Measurements from ENCODE around the gene KATNAL1. TPM values are rescaled to one million over a fixed set of nuclear protein-coding genes. Genes with fewer than 3 reads are reported as not detected.
A peak's percentile ranks its signal among the peaks of the same experiment; 100 is the strongest.

Gene KATNAL1
- total RNA-seq, 4 donors from 2014 or later = 4.4 to 9.8 (median 6.7) TPM

GRCh38 chr13:30321256-30321655 lies 13.9 kb upstream of the KATNAL1 start:
- Histone ChIP-seq H3K4me3 (no peak overlapping the region), H3K27me3 (no peaks in the 10 kb centered on the region), H3K36me3 (no peaks in the 10 kb centered on the region), H3K9me3 (no peaks in the 10 kb centered on the region), H3K27ac (no peak overlapping the region), H3K4me1 (peaks cover 0 to 2% (median 0%) of the 10 kb centered on the region in 4 donors)
- WGBS, 2 donors (ENCODE audit: low coverage in 1 of 2) = 97 to 99% methylated on average over 3 of the region's 3 CpGs
- in situ Hi-C loops (cut with MboI; ENCODE audit: low pct_ligation_motif_present in 1 of 4, low pct_unique_long_range_greater_than_20kb in 1 of 4, low sequenced_read_pairs in 3 of 4) (loop anchor here in 1 of 4 donors (25.0 kb wide), 1 partner anchor 184 kb away; no protein-coding TSS in a partner anchor), intact Hi-C loops (cut with DNase I; ENCODE audit: low total_unique reads) (no loop called here)
- TF ChIP-seq POLR2AphosphoS5 (IDR thresholded peaks at IDR 0.05) (no peak), EP300 (IDR thresholded peaks at IDR 0.05; ENCODE audit: low read depth) (no peak), POLR2A (IDR thresholded peaks at IDR 0.05) (no peak), CTCF (IDR thresholded peaks at IDR 0.05) (no peak)
- no peak for DNase-seq

- H3K36me3 ChIP-seq = no peaks in the 10 kb centered on the region
- no peaks in the 10 kb centered on the region for H3K9me3 ChIP-seq
- H3K27ac ChIP-seq = no peak overlapping the region
- intact Hi-C loops (cut with DNase I; ENCODE audit: low total_unique reads) (no loop called here), in situ Hi-C loops (cut with MboI; ENCODE audit: low pct_ligation_motif_present in 1 of 4, low pct_unique_long_range_greater_than_20kb in 1 of 4, low sequenced_read_pairs in 3 of 4) (loop anchor here in 1 of 4 donors (25.0 kb wide), 1 partner anchor 182 kb away; no protein-coding TSS in a partner anchor)
- 69 to 71% methylated on average over 4 to 5 of the region's 5 CpGs for WGBS, 2 donors (ENCODE audit: low coverage in 1 of 2)
- no peak for TF ChIP-seq EP300 (IDR thresholded peaks at IDR 0.05; ENCODE audit: low read depth)
- no peak for TF ChIP-seq POLR2AphosphoS5 (IDR thresholded peaks at IDR 0.05)
- peaks cover 0 to 2% (median 0%) of the 10 kb centered on the region in 4 donors for H3K4me1 ChIP-seq
- no peak for DNase-seq
- no peak overlapping the region for H3K4me3 ChIP-seq
- no peaks in the 10 kb centered on the region for H3K27me3 ChIP-seq
Measured at GRCh38 chr13:30319655-30320054, 12.3 kb upstream of the KATNAL1 start.

- H3K27me3 ChIP-seq = no peaks in the 10 kb centered on the region
- intact Hi-C loops (cut with DNase I; ENCODE audit: low total_unique reads) (no loop called here), in situ Hi-C loops (cut with MboI; ENCODE audit: low pct_ligation_motif_present in 1 of 4, low pct_unique_long_range_greater_than_20kb in 1 of 4, low sequenced_read_pairs in 3 of 4) (loop anchor here in 1 of 4 donors (25.0 kb wide), 1 partner anchor 182 kb away; no protein-coding TSS in a partner anchor)
- no peaks in the 10 kb centered on the region for H3K36me3 ChIP-seq
- H3K4me1 ChIP-seq = peaks cover 0 to 2% (median 0%) of the 10 kb centered on the region in 4 donors
- TF ChIP-seq EP300 (IDR thresholded peaks at IDR 0.05; ENCODE audit: low read depth) = no peak
- TF ChIP-seq POLR2A (IDR thresholded peaks at IDR 0.05) = no peak
- TF ChIP-seq CTCF (IDR thresholded peaks at IDR 0.05) = no peak
- no peak for TF ChIP-seq POLR2AphosphoS5 (IDR thresholded peaks at IDR 0.05)
- peak overlapping the region in 1 of 4 donors; percentile 28 for H3K27ac ChIP-seq
- 55 to 77% methylated on average over 2 to 4 of the region's 4 CpGs for WGBS, 2 donors (ENCODE audit: low coverage in 1 of 2)
- no peak overlapping the region for H3K4me3 ChIP-seq
- no peaks in the 10 kb centered on the region for H3K9me3 ChIP-seq
- no peak for DNase-seq
Measured at GRCh38 chr13:30319130-30319529, 11.8 kb upstream of the KATNAL1 start.

- intact Hi-C loops (cut with DNase I; ENCODE audit: low total_unique reads) = no loop called here
- 95 to 100% methylated on average over 1 of the region's 1 CpG for WGBS, 2 donors (ENCODE audit: low coverage in 1 of 2)
- TF ChIP-seq POLR2A (IDR thresholded peaks at IDR 0.05) (no peak), POLR2AphosphoS5 (IDR thresholded peaks at IDR 0.05) (no peak), CTCF (IDR thresholded peaks at IDR 0.05) (no peak), EP300 (IDR thresholded peaks at IDR 0.05; ENCODE audit: low read depth) (no peak)
Measured at GRCh38 chr13:30318026-30318425, 10.7 kb upstream of the KATNAL1 start.

More at GRCh38 chr13:30318026-30318425, 10.7 kb upstream of the KATNAL1 start:
- Histone ChIP-seq H3K9me3 (no peaks in the 10 kb centered on the region), H3K4me3 (no peak overlapping the region), H3K4me1 (peaks cover 0 to 7% (median 3%) of the 10 kb centered on the region in 4 donors), H3K36me3 (no peaks in the 10 kb centered on the region), H3K27me3 (no peaks in the 10 kb centered on the region), H3K27ac (no peak overlapping the region)
- no peak for DNase-seq
- in situ Hi-C loops (cut with MboI; ENCODE audit: low pct_ligation_motif_present in 1 of 4, low pct_unique_long_range_greater_than_20kb in 1 of 4, low sequenced_read_pairs in 3 of 4) = loop anchor here in 1 of 4 donors (25.0 kb wide), 1 partner anchor 181 kb away; no protein-coding TSS in a partner anchor

Measured in transverse colon (tissue), 4 donors.